Measurements from ENCODE around the gene MYBPH.

DNA sequence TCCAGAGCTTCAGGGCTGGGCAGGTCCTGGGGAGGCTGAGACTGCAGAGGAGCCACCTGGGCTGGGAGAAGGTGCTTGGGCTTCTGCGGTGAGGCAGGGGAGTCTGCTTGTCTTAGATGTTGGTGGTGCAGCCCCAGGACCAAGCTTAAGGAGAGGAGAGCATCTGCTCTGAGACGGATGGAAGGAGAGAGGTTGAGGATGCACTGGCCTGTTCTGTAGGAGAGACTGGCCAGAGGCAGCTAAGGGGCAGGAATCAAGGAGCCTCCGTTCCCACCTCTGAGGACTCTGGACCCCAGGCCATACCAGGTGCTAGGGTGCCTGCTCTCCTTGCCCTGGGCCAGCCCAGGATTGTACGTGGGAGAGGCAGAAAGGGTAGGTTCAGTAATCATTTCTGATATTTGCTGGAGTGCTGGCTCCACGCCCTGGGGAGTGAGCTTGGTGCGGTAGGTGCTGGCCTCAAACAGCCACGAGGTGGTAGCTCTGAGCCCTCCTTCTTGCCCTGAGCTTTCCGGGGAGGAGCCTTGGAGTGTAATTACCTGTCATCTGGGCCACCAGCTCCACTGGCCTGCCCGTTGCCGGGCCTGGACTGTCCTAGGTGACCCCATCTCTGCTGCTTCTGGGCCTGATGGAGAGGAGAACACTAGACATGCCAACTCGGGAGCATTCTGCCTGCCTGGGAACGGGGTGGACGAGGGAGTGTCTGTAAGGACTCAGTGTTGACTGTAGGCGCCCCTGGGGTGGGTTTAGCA is 9.3 kb downstream of the MYBPH start:
- TF ChIP-seq EZH2 (IDR thresholded peaks at IDR 0.05; ENCODE audit: borderline replicate concordance, low read depth, low read length, poor library complexity, severe bottlenecking) (no peak), CTCF (conservative IDR thresholded peaks at IDR 0.05; ENCODE audit: low read depth, low read length) (no peak)
